Fibroblast of lung (primary cell): ENCODE data around the gene LRP5.

Source experiments
- EZH2 ChIP-seq: IDR thresholded peaks from 2 replicates; pipeline ENCODE4 v1.5.1; 2012; ENCODE audit warnings: low read length, control low read depth, mild to moderate bottlenecking; ENCODE audit errors: missing control alignments
- TF ChIP-seq, protein P1 (sequence below), 2 donors: IDR thresholded peaks in 1 of 2; conservative IDR thresholded peaks in 1 of 2; 1 replicate in 1 of 2; 2 replicates in 1 of 2; pipeline ENCODE4 v1.5.1; 2011 to 2012; ENCODE audit warnings: low read length in 2 of 2, control low read depth in 1 of 2, inconsistent platforms in 1 of 2, low read depth in 1 of 2, mild to moderate bottlenecking in 1 of 2

DNA sequence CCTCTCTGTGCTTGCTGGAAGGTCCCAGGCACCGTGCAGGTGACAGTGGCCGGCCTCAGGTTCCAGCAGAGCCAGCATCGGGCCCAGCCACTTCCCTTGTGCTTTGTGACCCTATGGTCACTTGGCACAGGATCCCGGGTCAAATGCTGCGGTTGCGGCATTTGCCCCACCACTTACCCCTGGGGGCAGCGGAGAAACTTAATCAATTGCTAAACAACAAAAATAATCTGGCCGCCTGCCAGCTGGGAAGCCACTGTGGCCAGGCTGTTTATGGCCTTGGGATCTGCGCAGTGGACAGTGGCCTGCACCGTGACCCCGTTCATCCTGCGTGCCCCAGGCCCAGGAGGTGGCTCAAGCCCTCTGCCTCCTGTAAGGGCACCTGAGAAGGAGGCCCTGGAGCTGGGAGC, 65.0 kb downstream of the LRP5 start:
- no peak for TF ChIP-seq EZH2
- TF ChIP-seq, protein P1, sequence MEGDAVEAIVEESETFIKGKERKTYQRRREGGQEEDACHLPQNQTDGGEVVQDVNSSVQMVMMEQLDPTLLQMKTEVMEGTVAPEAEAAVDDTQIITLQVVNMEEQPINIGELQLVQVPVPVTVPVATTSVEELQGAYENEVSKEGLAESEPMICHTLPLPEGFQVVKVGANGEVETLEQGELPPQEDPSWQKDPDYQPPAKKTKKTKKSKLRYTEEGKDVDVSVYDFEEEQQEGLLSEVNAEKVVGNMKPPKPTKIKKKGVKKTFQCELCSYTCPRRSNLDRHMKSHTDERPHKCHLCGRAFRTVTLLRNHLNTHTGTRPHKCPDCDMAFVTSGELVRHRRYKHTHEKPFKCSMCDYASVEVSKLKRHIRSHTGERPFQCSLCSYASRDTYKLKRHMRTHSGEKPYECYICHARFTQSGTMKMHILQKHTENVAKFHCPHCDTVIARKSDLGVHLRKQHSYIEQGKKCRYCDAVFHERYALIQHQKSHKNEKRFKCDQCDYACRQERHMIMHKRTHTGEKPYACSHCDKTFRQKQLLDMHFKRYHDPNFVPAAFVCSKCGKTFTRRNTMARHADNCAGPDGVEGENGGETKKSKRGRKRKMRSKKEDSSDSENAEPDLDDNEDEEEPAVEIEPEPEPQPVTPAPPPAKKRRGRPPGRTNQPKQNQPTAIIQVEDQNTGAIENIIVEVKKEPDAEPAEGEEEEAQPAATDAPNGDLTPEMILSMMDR (conservative IDR thresholded peaks at IDR 0.05 in 1 of 2, IDR thresholded peaks at IDR 0.05 in 1 of 2; ENCODE audit: low read depth in 1 of 2, low read length in 2 of 2): no peak
